KG1 (cell line): ENCODE measurements around the gene LIMS2.

ENCODE experiments used
- DNase-seq: peaks from one replicate; lab custom pipeline; 2025; lab: John Stamatoyannopoulos, UW

Gene LIMS2

DNA sequence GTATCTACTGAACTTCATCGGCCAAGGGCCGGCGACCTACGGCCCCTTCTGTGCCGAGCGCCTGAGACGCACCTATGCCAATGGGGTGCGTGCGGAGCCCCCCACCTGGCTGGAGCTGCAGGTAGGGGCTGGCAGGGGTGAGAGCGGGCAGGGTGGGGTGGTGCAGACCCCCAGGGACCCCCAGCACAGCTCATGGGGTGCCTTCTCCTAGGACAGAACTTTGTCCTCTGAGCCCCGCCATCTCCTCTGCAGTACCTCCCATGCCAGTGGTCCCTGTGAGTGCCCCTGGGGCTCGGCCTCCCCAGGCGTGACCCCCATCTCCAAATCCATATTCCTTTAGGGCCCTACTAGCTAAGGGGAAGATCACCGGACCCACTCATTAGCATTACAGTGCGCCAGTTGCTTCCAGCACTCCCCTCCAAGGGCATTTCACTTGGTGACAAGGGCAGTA is 53.3 kb downstream of the LIMS2 start:
- DNase-seq: no peak

DNA sequence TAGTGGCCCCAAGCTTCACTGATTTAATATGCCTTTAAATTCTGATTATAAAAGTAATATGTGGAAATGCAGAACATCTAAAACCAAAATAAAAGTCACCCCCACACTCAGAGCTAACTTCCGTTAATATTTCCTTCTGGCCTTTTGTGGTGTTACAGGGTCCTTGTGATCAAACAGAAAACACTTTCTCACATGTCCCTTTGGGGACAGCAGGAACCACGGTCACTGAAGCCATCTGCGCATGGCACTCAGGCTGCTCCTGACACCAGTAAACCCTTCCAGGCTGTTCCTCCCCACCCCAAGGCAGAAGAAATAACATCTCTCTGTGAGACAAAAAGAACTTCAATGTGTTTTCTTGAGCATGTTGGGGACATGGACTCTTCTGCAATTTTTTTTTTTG is 54.5 kb downstream of the LIMS2 start:
- no peak for DNase-seq

DNA sequence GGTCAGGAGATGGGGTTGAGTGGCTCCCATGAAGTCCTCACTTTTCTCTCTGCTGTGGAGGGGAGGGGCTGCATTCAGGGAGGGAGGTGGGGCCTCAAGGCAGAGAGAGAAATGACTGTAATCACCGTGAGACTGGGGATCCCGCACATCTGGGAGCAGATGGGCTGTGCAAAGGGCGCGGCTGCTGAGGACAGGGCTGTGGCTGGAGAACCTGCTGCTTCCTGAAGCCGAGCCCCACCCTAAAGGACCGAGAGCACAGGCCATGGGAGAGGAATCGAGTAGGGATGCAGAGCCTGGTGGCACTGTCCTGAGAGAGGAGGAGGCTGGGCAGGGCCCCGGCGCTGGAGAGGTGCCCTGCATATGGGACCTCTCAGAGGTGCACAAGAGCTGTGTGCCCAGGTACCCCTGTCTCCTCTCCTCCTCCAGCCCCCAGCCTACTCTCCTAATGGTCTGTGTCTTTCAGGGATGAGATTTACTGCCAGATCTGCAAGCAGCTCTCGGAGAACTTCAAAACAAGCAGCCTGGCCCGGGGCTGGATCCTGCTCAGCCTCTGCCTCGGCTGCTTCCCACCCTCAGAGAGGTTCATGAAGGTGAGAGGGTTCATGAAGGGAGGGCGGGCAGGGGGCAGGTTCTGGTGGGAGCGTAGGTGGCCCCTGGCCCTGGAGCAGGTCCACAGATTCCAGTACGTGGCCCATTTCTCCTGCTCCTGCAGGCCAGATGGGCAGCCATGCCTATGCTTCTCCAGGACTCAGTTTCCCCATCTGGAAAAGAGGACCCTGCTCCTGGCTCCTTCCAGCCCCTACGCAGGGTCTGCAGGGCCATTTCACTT is 55.2 kb downstream of the LIMS2 start:
- DNase-seq: no peak

DNA sequence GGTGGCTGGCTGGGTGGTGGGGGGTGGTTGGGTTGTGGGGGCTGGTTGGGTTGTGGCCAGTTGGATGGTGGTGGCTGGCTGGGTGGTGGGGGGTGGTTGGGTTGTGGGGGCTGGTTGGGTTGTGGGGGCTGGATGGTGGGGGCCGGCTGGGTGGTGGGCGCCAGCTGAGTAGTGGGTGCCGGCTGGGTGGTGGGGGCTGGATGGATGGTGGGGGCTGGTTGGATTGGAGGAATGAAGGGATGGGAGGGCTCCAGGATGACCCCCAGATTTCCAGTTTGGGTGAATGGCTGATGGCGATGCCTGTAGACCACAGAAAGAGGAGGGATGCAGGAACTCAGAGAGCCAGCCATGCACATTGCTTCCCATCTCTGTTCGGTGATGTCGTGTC is 56.1 kb downstream of the LIMS2 start:
- DNase-seq: no peak

DNA sequence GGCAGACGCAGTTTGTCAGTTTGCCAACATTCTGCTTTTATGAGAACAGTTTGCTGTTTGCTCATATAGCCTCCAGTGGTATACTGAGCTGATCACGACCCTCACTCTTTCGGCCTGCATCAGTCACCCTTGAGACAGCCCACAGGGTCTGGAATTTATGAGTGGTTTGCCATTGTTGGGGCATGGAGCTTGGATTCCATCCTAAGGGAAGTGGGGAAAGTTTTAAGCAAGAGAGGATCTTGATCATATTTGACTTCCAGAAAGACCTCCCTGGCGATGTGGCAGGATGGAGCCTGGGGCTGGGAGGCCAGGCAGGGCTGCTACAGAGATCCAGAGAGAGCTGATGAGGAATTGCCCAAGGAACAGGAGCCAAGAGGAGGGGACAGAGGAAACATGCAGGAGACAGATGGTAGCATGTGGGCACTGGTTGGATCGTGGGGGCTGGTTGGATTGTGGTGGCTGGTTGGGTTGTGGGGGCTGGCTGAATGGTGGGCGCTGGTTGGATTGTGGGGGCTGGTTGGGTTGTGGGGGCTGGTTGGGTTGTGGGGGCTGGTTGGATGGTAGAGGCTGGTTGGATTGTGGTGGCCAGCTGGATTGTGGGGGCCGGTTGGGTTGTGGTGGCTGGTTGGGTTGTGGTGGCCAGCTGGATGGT is 56.7 kb downstream of the LIMS2 start:
- DNase-seq: no peak

DNA sequence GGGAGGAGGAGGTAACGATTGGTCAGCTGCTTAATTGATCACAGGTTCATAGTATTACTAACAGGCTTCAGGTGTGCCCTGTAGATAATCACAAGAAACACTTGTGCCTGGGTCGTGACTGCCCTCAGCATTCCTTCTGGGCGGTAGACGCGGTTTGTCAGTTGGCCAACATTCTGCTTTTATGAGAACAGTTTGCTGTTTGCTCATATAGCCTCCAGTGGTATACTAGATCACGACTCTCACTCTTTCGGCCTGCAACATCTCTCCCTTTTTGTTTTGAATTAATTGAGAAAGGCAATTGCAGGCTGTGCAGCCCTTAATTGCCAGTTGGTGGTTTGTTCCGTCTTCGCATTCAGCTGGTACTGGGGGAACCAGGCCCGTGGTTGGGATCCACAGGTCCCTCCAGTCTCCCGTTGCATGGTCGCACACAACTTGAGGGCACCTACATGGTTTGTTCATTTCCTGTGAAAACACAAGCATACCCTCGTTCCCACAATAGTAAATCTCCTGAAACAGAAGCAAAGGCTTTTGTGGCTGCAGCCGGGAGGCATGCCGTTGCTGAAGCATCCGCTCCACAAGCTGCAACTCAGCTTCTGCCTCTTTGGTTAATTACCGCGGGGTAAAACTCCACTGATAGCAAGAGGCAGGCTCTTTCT is 59.7 kb downstream of the LIMS2 start:
- no peak for DNase-seq

DNA sequence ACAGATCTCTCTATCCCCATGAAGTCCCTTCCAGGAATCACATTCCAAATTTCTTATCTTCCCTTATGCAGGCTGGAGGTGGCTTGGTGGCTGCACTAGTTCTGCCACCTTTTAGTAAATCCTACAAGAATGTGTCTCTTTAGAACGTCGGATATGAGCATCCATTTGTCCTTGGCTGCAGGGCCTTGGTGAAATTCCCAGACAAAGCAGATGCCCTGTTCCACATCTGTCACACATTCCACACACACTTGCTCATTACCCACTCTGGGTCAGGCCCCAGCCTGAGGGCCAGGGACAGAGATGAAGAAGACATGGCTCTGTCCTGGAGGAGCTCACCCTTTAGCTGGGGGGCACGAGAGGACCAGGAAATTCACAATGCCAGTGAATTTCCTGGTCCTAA is 60.6 kb downstream of the LIMS2 start:
- no peak for DNase-seq

DNA sequence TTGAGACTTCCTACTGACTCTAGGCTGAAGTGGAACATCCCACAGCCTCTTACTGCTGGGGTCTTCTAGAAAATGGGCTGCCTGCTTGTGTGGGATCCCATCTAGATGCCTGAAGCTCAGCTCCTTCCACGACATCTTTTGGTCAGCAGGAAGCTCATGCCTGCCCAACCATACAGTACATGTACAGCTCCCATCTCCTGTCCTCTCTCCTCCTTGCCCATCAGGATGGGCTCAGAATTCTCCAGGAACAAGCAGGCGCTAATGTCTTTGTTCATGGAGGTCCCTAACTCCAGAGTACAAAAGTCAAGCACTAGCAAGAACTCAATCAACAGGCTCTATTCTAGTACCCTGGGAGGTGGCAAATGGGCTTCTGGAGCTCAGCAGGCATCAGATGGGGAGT is 61.1 kb downstream of the LIMS2 start:
- no peak for DNase-seq

DNA sequence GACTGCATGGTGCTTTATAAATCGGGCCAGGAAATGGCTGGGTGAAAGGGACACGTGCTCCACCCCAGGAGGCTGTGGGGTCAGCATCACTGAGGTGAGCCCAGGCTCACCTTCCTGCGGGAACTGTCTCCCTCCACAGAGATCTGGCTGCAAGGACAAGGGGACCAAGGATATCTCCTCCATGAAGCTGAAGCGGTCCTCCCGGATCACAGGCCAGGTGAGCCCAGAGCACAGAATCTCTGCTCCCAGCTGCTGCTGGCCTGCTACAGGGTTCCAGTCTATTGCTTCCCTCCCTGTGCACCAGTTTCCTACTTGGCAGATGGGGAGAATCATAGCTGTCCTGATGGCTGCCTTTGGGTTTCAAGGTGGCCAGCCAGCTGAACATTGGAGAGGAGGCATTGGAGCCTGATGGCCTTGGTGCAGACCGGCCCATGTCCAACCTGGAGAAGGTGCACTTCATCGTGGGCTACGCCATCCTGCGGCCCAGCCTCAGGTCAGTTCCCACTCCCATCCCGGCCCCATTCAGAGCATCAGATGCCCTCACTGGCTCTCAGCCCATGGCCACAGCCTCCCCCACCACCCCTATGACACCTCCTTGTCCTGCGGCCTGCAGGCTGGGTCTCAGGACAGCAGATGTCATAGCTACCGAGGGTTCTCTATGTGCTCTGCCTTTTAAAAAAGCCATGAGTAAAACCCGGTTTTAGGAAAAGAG is 63.1 kb downstream of the LIMS2 start:
- no peak for DNase-seq

DNA sequence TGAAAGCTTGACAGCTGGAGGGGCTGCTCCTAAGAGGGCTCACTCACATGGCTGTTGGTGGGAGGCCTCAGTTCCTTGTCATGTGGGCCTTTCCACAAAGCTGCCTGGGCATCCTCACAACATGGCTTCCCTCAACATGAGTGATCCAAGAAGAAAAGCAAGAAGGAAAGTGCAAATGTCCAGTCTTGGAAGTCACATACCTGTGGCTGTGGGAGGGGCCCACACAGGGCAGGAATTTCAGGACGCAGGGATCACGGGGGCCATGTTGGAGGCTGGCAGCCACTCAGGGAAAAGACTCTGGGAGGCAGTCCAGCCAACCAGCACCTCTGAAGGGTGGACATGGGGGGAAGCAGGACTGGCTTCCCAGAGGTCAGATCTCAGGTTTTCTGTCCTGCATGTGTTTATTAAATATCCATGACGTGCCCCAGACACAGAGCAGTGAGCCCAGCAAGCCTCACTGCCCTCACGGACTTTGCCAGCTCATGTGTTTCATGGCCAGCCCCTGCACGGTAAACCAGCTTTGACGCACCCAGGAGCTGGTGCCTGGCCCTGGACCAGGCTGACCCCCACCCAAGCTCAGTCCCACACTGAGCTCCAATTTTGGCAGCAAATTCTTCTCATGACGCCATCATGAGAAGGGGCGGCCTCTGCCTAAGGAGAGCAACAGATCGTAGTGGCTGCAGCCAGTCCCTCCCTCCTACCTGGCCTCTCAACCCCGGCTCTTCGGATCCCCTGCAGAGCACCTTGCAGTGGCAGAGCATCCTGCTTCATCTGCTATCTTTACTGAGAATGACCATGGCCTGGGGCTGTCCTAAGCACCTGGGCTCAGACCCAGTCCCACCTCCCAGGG is 64.0 kb downstream of the LIMS2 start:
- DNase-seq: no peak

DNA sequence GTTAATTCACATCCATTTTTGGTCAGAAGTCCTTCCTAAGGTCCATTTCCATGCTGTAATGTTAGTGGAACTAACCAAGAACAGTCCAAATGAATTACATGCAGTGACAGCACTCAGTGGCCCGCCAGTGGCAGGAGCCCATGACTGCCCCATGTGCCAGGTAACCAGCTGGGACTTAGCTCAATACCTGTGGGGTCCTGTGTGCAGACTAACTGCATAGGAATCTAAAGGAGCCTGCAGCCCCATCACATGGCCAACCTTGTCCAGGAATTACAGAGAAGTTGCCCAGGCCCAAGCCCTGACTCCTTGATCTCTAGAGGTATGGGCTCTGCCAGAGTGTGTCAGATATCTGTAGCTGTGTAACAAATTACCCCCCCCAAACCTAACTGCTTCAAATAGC is 64.8 kb downstream of the LIMS2 start:
- DNase-seq: no peak

DNA sequence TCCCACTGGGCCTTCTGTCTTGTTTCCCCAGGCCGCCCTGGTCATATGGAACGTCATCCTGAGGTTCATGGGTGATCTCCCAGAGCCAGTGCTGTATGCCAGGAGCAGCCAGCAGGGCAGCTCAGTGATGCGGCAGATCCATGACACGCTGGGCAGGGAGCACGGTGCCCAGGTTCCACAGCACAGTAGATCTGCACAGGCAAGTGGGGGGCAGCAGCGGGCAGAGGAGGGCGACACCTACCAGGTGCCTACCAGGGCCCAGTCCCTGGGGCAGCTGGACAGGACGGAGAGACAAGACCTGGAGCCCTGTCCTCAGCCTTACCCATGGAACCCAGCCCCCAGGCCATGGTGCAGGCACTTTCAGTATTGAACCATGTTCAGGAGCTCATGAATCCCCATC is 65.5 kb downstream of the LIMS2 start:
- no peak for DNase-seq

DNA sequence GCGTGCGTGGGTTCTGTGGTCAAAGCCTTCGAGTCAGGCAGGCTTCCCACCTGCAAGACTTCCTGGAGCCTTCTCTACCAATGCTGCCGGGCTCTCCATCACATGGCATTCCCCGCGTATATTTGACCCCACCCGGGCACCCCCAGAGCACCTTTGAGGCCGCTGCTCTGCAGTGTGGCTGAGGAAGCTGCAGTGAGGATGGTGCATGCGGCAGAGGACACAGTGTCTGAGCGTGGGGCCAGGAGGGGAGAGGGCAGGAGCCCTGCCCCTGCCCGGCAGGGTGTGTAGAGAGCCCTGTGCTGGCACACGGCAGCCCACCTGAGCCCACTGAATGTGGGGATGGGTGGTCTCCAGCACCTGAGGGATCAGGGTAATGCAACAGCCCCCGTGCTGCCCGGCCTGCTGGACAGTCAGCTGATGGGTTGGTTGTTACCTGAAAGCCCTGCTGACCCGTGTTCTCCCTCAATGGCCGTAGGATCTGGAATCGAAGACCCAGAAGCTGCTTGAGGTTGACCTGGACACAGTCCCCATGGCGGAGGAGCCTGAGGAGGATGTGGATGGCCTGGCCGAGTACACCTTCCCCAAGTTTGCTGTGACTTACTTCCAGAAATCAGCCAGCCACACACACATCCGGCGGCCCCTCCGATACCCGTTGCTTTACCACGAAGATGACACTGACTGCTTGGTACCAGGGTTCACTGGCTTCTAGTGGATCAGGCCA is 66.1 kb downstream of the LIMS2 start:
- DNase-seq: no peak

DNA sequence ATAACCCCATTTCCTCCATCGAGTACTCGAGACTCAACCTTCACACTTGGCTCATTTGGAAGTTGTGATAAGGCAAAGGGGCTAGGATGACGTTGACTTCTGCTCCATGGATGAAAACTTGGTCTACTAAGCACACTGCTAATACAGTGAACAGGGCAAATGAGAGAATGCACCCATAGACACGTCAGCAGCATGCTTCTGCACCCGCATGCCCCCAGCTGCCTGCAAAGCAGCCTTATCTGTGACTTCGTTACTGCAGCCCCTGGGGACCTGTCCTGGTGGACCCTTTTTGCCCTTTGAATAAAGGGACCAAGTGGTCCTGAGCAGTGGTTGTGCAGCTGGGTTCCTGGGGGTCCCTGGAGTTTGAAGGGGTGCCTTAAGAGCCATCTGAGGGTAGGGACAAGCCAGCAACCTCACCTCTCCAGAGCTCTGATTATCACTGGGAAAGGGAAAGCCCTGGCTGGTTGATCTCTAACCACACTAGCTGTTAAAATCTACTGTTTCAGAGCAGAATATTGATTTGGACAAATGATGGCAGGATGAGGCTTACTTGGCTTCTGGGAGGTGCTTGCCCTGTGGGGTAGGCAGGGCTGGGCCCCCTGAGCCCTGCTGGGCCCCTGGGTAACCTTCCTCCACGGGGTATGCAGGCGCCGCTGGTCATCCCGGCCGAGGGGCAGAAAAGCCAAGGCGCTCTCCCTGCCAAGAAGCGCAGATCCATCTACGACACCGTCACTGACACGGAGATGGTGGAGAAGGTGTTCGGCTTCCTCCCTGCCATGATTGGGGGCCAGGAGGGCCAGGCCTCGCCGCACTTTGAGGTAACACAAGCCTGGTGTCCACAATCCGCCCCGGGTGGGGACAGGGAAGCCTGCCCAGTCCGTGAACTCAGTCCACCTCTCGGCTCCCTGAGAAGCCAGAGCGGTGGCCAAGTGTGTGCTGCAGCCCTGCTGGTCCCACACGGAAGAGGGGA is 67.0 kb downstream of the LIMS2 start:
- DNase-seq: no peak

DNA sequence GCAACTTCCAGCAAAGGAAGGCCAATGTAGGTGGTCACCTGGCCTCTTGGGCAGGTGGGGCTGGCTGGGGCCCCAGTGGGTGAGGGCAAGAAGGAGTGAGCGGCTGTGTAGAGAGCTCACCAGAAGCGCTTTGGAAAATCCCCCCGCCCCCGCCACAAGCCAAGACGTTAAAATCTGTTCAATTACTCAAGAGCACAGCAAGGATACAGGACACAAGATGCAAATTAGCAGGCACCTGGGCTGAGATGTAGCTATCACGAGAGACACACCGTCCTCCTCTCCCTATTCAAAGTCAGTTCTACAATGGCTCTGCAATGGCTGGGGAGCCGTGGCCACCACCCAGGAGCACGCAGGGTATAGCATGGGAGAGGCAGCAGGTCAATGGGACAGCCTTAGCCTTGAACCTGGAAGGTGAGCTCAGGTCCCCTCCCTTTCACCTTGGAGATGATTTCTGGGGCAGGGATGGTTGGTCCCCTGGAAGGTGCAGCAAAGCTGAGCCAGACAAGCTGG is 67.9 kb downstream of the LIMS2 start:
- DNase-seq: no peak

DNA sequence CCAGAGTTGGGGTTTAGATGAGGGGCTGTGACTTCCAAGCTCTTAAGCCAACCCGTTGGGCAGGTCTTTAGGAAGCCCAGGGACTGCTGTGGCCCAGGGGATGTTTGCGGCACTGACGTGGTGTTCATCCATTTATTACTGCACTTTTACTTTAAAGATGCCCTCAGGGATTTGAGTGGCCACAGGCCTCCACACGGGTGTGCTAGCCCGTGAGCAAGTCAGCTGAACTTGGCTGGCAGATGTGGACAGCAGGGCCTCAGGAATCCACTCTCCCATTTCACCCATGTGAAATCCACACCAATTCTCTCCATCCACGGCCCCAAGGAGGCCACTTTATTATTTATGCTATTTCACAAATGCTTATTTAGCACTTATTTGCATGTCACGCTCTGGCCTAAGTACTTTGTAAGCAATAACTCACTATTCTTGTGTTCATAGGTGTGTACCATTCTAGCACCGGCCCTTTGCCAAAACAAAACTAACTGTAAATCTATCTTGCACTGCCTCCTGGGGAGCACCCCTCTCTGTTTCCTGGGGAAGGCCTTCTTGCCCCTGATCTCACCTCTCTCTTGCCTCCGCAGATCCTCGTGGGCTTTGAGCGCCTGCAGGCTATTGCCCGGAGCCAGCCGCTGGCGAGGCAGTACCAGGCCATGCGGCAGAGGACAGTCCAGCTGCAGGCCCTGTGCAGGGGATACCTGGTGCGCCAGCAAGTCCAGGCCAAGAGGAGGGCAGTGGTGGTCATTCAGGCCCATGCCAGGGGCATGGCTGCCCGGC is 68.5 kb downstream of the LIMS2 start:
- no peak for DNase-seq

DNA sequence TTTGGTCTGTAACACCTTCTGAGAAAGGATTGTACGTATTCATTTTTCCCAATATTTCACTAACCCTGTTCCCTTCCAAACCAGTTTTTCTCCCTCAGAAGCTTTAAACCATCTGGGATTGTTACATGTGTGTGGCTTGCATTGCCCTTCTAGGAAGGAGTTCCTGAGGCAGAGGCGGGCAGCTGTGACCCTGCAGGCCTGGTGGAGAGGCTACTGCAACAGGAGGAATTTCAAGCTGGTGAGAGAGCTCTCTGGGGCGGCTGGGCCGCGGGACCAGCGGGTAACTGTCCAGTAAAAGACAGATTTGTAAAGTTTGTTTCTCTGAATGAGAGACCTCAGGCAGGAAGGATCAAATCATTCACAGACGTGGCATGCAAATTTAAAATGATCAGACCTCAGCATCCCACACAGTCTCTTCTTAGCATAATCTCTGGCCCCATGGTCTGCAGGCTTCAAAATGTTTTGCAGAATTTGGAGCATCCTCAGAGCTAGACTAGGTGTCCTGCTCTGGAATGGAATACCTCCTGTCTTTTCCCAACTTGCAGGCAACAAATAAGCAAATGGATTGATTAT is 69.6 kb downstream of the LIMS2 start:
- no peak for DNase-seq

DNA sequence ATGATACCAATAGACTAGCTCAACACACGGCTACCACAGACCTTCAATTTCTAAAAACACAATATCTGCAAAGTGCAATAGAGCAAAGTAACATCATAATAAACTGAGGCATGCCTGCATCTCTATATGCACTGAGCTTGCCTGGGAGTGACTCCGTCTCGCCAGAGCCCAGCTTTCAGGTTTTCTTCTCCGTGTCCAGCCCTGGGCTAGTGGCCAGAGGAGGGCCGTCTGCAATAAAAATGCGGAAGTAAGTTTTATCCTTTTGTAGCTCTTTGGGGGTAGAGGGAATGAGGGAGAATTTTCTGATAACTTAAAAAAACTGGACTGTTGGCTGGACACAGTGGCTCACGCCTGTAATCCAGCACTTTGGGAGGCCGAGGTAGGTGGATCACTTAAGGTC is 70.3 kb downstream of the LIMS2 start:
- no peak for DNase-seq
